Left kidney (tissue), 2 donors: ENCODE results near the gene ANK3. TPM values are rescaled to one million over a fixed set of nuclear protein-coding genes. Genes with fewer than 3 reads are reported as not detected.

Experiments
- DNase-seq: peaks from one replicate; pipeline ENCODE4 v3.0.0-alpha.2; 2013
- polyA plus RNA-seq: library from polyadenylated mRNA; unstranded; fragments of 120-200 nt; gene quantifications from one replicate; pipeline ENCODE4 v1.2.1, GENCODE V29; 2013; ENCODE audit not compliant: insufficient read length

ANK3 gene
- polyA plus RNA-seq, 1 donor = 172 TPM

- no peak for DNase-seq
Measured at GRCh38 chr10:60414877-60415585, 25.4 kb upstream of the ANK3 start.

GRCh38 chr10:60414111-60414510, 24.4 kb upstream of the ANK3 start:
- no peak for DNase-seq

- DNase-seq = no peak
Measured at GRCh38 chr10:60413306-60414012, 23.8 kb upstream of the ANK3 start.

GRCh38 chr10:60410970-60411369, 21.3 kb upstream of the ANK3 start:
- no peak for DNase-seq

GRCh38 chr10:60409202-60409601, 19.5 kb upstream of the ANK3 start:
- DNase-seq = no peak

- no peak for DNase-seq
Measured at GRCh38 chr10:60406182-60406581, 16.5 kb upstream of the ANK3 start.

- no peak for DNase-seq
Measured at GRCh38 chr10:60405172-60405571, 15.5 kb upstream of the ANK3 start.

GRCh38 chr10:60403168-60403873, 13.6 kb upstream of the ANK3 start:
- DNase-seq = no peak

GRCh38 chr10:60400366-60400765, 10.7 kb upstream of the ANK3 start:
- DNase-seq = no peak

GRCh38 chr10:60399328-60399727, 9.7 kb upstream of the ANK3 start:
- no peak for DNase-seq

GRCh38 chr10:60397792-60398191, 8.1 kb upstream of the ANK3 start:
- DNase-seq = no peak

- DNase-seq = no peak
Measured at GRCh38 chr10:60396766-60397165, 7.1 kb upstream of the ANK3 start.

- DNase-seq = no peak
Measured at GRCh38 chr10:60395711-60396110, 6.0 kb upstream of the ANK3 start.

- no peak for DNase-seq
Measured at GRCh38 chr10:60394446-60394845, 4.8 kb upstream of the ANK3 start.

- DNase-seq = no peak
Measured at GRCh38 chr10:60390224-60390626, 550 bp upstream of the ANK3 start.

GRCh38 chr10:60388709-60389301, 870 bp downstream of the ANK3 start:
- no peak for DNase-seq

GRCh38 chr10:60388116-60388625, 1.5 kb downstream of the ANK3 start:
- no peak for DNase-seq

GRCh38 chr10:60387531-60387930, 2.1 kb downstream of the ANK3 start:
- peak; percentile 24 for DNase-seq

GRCh38 chr10:60385399-60385738, 4.3 kb downstream of the ANK3 start:
- DNase-seq = no peak

GRCh38 chr10:60384708-60385398, 4.8 kb downstream of the ANK3 start:
- DNase-seq = no peak

GRCh38 chr10:60384011-60384410, 5.7 kb downstream of the ANK3 start:
- DNase-seq = no peak
